HEK293 (cell line): ENCODE results near the gene SH3GL2.

Experiments
- CTCF ChIA-PET: fragments of 350-600 bp; formaldehyde crosslinking; extraction: SDS; loops from one replicate; lab custom pipeline; 2021; ENCODE audit warnings: antibody characterized with exemption; lab: Yijun Ruan, JAX
- POLR2A ChIA-PET: fragments of 300-600 bp; formaldehyde crosslinking; extraction: SDS; loops from one replicate; lab custom pipeline; 2020; ENCODE audit warnings: antibody characterized with exemption, inconsistent platforms; lab: Yijun Ruan, JAX
- H3K27ac ChIP-seq: fragments of 200-500 bp; sonication (Bioruptor generic); 2 replicates; pipeline ENCODE4 v1.5.1; 2014; ENCODE audit warnings: low read depth, low read length, control low read depth, inconsistent platforms; ENCODE audit errors: extremely low read depth
- H3K36me3 ChIP-seq, 2 experiments: fragments of 200-500 bp in 1 of 2; sonication (Bioruptor generic) in 1 of 2; 1 replicate in 1 of 2; 2 replicates in 1 of 2; pipeline ENCODE4 v1.5.1; 2014 to 2017; ENCODE audit warnings: inconsistent platforms in 2 of 2, low read length in 2 of 2; ENCODE audit not compliant: control insufficient read depth in 2 of 2, insufficient read depth in 1 of 2
- H3K4me1 ChIP-seq: fragments of 200-500 bp; sonication (Bioruptor generic); 2 replicates; pipeline ENCODE4 v1.5.1; 2014; ENCODE audit warnings: mild to moderate bottlenecking, low read length, inconsistent platforms; ENCODE audit not compliant: control insufficient read depth, insufficient read depth
- H3K4me3 ChIP-seq: 2 replicates; pipeline ENCODE4 v1.5.1; 2011; ENCODE audit warnings: low read depth, mild to moderate bottlenecking, control low read depth, low read length, moderate library complexity
- H3K9me3 ChIP-seq: fragments of 200-500 bp; sonication (Bioruptor generic); 2 replicates; pipeline ENCODE4 v1.5.1; 2014; ENCODE audit warnings: low read depth, low read length, inconsistent platforms; ENCODE audit not compliant: control insufficient read depth, insufficient read depth
- BCL6B ChIP-seq: fragments of 450-650 bp; formaldehyde crosslinking; IDR thresholded peaks from 2 replicates; pipeline ENCODE4 v1.5.1; 2017; ENCODE audit warnings: missing biosample characterization, missing genetic modification characterization
- HOXD13 ChIP-seq: sonication (generic); formaldehyde crosslinking; IDR thresholded peaks from 2 replicates; pipeline ENCODE4 v1.8.0; 2022; ENCODE audit warnings: missing genetic modification reagents, borderline replicate concordance
- KLF7 ChIP-seq: fragments of 450-650 bp; formaldehyde crosslinking; IDR thresholded peaks from 2 replicates; pipeline ENCODE4 v1.5.1; 2016; ENCODE audit warnings: missing biosample characterization, missing genetic modification characterization, borderline replicate concordance
- OVOL3 ChIP-seq: fragments of 450-650 bp; formaldehyde crosslinking; IDR thresholded peaks from 2 replicates; pipeline ENCODE4 v1.5.1; 2016; ENCODE audit warnings: missing biosample characterization, missing genetic modification characterization
- ZBTB1 ChIP-seq: fragments of 450-650 bp; formaldehyde crosslinking; IDR thresholded peaks from 2 replicates; pipeline ENCODE4 v1.5.1; 2016; ENCODE audit warnings: missing biosample characterization, missing genetic modification characterization
- ZBTB6 ChIP-seq: fragments of 450-650 bp; formaldehyde crosslinking; IDR thresholded peaks from 2 replicates; pipeline ENCODE4 v1.5.1; 2017; ENCODE audit warnings: missing biosample characterization, missing genetic modification characterization
- ZNF133 ChIP-seq: fragments of 450-650 bp; formaldehyde crosslinking; IDR thresholded peaks from 2 replicates; pipeline ENCODE4 v1.5.1; 2016; ENCODE audit warnings: missing biosample characterization, missing genetic modification characterization
- ZNF138 ChIP-seq: fragments of 450-650 bp; formaldehyde crosslinking; IDR thresholded peaks from 2 replicates; pipeline ENCODE4 v1.5.1; 2016; ENCODE audit warnings: missing biosample characterization, missing genetic modification characterization, borderline replicate concordance
- ZNF155 ChIP-seq: fragments of 450-650 bp; formaldehyde crosslinking; IDR thresholded peaks from 2 replicates; pipeline ENCODE4 v1.5.1; 2016; ENCODE audit warnings: missing biosample characterization, missing genetic modification characterization
- ZNF175 ChIP-seq: fragments of 450-650 bp; formaldehyde crosslinking; IDR thresholded peaks from 2 replicates; pipeline ENCODE4 v1.5.1; 2016; ENCODE audit warnings: missing biosample characterization, missing genetic modification characterization
- ZNF24 ChIP-seq: fragments of 450-650 bp; formaldehyde crosslinking; IDR thresholded peaks from 2 replicates; pipeline ENCODE4 v1.5.1; 2016; ENCODE audit warnings: missing biosample characterization, missing genetic modification characterization
- ZNF248 ChIP-seq: fragments of 450-650 bp; formaldehyde crosslinking; IDR thresholded peaks from 2 replicates; pipeline ENCODE4 v1.5.1; 2017; ENCODE audit warnings: missing biosample characterization, missing genetic modification characterization
- ZNF292 ChIP-seq: fragments of 450-650 bp; formaldehyde crosslinking; IDR thresholded peaks from 2 replicates; pipeline ENCODE4 v1.5.1; 2016; ENCODE audit warnings: low read depth, missing biosample characterization, missing genetic modification characterization, borderline replicate concordance
- ZNF311 ChIP-seq: fragments of 450-650 bp; formaldehyde crosslinking; IDR thresholded peaks from 2 replicates; pipeline ENCODE4 v1.5.1; 2017; ENCODE audit warnings: missing biosample characterization, missing genetic modification characterization, borderline replicate concordance
- ZNF354C ChIP-seq: fragments of 450-650 bp; formaldehyde crosslinking; IDR thresholded peaks from 2 replicates; pipeline ENCODE4 v1.5.1; 2016; ENCODE audit warnings: missing biosample characterization, missing genetic modification characterization, low read depth, borderline replicate concordance
- ZNF501 ChIP-seq: fragments of 450-650 bp; formaldehyde crosslinking; IDR thresholded peaks from 2 replicates; pipeline ENCODE4 v1.5.1; 2016; ENCODE audit warnings: missing biosample characterization, missing genetic modification characterization
- ZNF544 ChIP-seq: fragments of 450-650 bp; formaldehyde crosslinking; IDR thresholded peaks from 2 replicates; pipeline ENCODE4 v1.5.0; 2017; ENCODE audit warnings: missing biosample characterization, missing genetic modification characterization
- ZNF623 ChIP-seq: fragments of 450-650 bp; formaldehyde crosslinking; IDR thresholded peaks from 2 replicates; pipeline ENCODE4 v1.5.1; 2016; ENCODE audit warnings: missing biosample characterization, missing genetic modification characterization
- ZNF658 ChIP-seq: fragments of 450-650 bp; formaldehyde crosslinking; IDR thresholded peaks from 2 replicates; pipeline ENCODE4; 2016; ENCODE audit warnings: missing biosample characterization, missing genetic modification characterization
- ZNF660 ChIP-seq: fragments of 450-650 bp; IDR thresholded peaks from 2 replicates; pipeline ENCODE4 v1.5.1; 2018; ENCODE audit warnings: missing biosample characterization, mild to moderate bottlenecking, missing genetic modification characterization
- ZNF677 ChIP-seq: fragments of 450-650 bp; IDR thresholded peaks from 2 replicates; pipeline ENCODE4 v1.5.0; 2018; ENCODE audit warnings: missing biosample characterization, mild to moderate bottlenecking, missing genetic modification characterization, moderate library complexity
- TF ChIP-seq, protein P1 (sequence below): fragments of 450-650 bp; formaldehyde crosslinking; IDR thresholded peaks from 2 replicates; pipeline ENCODE4 v1.5.1; 2016; ENCODE audit warnings: missing biosample characterization, missing genetic modification characterization, low read depth
- TF ChIP-seq, protein P2 (sequence below): fragments of 450-650 bp; IDR thresholded peaks from 2 replicates; pipeline ENCODE4 v1.5.1; 2018; ENCODE audit warnings: missing biosample characterization, mild to moderate bottlenecking, missing genetic modification characterization
- TF ChIP-seq, protein P3 (sequence below): fragments of 450-650 bp; formaldehyde crosslinking; IDR thresholded peaks from 2 replicates; pipeline ENCODE4 v1.5.1; 2017; ENCODE audit warnings: missing biosample characterization, missing genetic modification characterization

Gene SH3GL2

GRCh38 chr9:17556255-17556654, 22.6 kb upstream of the SH3GL2 start:
- ChIA-PET CTCF (interaction anchor here (0.7 kb wide), 1 partner anchor 15 kb away, joined by 4 read pairs; no protein-coding TSS in a partner anchor), POLR2A (no interaction called here)
- Histone ChIP-seq H3K27ac (no peak overlapping the region), H3K4me1 (no peaks in the 10 kb centered on the region), H3K9me3 (no peaks in the 10 kb centered on the region), H3K36me3 (no peaks in the 10 kb centered on the region), H3K4me3 (no peak overlapping the region)
- TF ChIP-seq, protein P1, sequence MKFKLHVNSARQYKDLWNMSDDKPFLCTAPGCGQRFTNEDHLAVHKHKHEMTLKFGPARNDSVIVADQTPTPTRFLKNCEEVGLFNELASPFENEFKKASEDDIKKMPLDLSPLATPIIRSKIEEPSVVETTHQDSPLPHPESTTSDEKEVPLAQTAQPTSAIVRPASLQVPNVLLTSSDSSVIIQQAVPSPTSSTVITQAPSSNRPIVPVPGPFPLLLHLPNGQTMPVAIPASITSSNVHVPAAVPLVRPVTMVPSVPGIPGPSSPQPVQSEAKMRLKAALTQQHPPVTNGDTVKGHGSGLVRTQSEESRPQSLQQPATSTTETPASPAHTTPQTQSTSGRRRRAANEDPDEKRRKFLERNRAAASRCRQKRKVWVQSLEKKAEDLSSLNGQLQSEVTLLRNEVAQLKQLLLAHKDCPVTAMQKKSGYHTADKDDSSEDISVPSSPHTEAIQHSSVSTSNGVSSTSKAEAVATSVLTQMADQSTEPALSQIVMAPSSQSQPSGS, result no peak
- no peak for TF ChIP-seq OVOL3 (tag by site-specific recombination)
- TF ChIP-seq ZNF660 (tag by site-specific recombination), result no peak

GRCh38 chr9:17556935-17557334, 21.9 kb upstream of the SH3GL2 start:
- H3K4me1 ChIP-seq, result no peaks in the 10 kb centered on the region
- no peak for TF ChIP-seq BCL6B
- no peak for TF ChIP-seq ZNF501 (tag by site-specific recombination)
- TF ChIP-seq ZNF354C, result no peak
- TF ChIP-seq ZNF138 (tag by site-specific recombination), result no peak
- TF ChIP-seq ZNF623 (tag by site-specific recombination), result no peak
- no peak for TF ChIP-seq ZNF311 (tag by site-specific recombination)
- no peak for TF ChIP-seq ZNF658 (tag by site-specific recombination)
- TF ChIP-seq, protein P2, sequence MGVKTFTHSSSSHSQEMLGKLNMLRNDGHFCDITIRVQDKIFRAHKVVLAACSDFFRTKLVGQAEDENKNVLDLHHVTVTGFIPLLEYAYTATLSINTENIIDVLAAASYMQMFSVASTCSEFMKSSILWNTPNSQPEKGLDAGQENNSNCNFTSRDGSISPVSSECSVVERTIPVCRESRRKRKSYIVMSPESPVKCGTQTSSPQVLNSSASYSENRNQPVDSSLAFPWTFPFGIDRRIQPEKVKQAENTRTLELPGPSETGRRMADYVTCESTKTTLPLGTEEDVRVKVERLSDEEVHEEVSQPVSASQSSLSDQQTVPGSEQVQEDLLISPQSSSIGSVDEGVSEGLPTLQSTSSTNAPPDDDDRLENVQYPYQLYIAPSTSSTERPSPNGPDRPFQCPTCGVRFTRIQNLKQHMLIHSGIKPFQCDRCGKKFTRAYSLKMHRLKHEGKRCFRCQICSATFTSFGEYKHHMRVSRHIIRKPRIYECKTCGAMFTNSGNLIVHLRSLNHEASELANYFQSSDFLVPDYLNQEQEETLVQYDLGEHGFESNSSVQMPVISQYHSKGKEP, result no peak
- TF ChIP-seq ZNF133 (tag by site-specific recombination), result no peak
- ChIA-PET CTCF (interaction anchor here (0.7 kb wide), 1 partner anchor 646 kb away, joined by 3 read pairs; no protein-coding TSS in a partner anchor), POLR2A (no interaction called here)
- no peak overlapping the region for H3K27ac ChIP-seq
- no peaks in the 10 kb centered on the region for H3K9me3 ChIP-seq
- no peak overlapping the region for H3K4me3 ChIP-seq
- no peaks in the 10 kb centered on the region for H3K36me3 ChIP-seq

- Histone ChIP-seq H3K9me3 (no peaks in the 10 kb centered on the region), H3K27ac (no peak overlapping the region), H3K36me3 (no peaks in the 10 kb centered on the region), H3K4me1 (no peaks in the 10 kb centered on the region), H3K4me3 (no peak overlapping the region)
- ChIA-PET CTCF (interaction anchor here (0.5 to 0.6 kb wide), 2 partner anchors 16 to 33 kb away, joined by 4 read pairs; no protein-coding TSS in a partner anchor), POLR2A (no interaction called here)
- no peak for TF ChIP-seq ZBTB1 (tag by site-specific recombination)
- no peak for TF ChIP-seq ZNF24 (tag by site-specific recombination)
- no peak for TF ChIP-seq ZBTB6 (tag by site-specific recombination)
- TF ChIP-seq ZNF248 (tag by site-specific recombination), result no peak
- TF ChIP-seq, protein P3, sequence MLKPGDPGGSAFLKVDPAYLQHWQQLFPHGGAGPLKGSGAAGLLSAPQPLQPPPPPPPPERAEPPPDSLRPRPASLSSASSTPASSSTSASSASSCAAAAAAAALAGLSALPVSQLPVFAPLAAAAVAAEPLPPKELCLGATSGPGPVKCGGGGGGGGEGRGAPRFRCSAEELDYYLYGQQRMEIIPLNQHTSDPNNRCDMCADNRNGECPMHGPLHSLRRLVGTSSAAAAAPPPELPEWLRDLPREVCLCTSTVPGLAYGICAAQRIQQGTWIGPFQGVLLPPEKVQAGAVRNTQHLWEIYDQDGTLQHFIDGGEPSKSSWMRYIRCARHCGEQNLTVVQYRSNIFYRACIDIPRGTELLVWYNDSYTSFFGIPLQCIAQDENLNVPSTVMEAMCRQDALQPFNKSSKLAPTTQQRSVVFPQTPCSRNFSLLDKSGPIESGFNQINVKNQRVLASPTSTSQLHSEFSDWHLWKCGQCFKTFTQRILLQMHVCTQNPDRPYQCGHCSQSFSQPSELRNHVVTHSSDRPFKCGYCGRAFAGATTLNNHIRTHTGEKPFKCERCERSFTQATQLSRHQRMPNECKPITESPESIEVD (tag by site-specific recombination), result no peak
- no peak for TF ChIP-seq ZNF677
- TF ChIP-seq ZNF175 (tag by site-specific recombination), result no peak
- TF ChIP-seq ZNF292 (tag by site-specific recombination), result no peak
- no peak for TF ChIP-seq HOXD13 (CRISPR knock-in tag)
- no peak for TF ChIP-seq ZNF155 (tag by site-specific recombination)
- no peak for TF ChIP-seq KLF7 (tag by site-specific recombination)
- TF ChIP-seq, protein P2, result no peak
- TF ChIP-seq ZNF544, result no peak
Observed at GRCh38 chr9:17571825-17572224, 7.0 kb upstream of the SH3GL2 start.
